Osteoblast (primary cell): ENCODE measurements around the gene HOXD4. TPM values are rescaled to one million over a fixed set of nuclear protein-coding genes. Genes with fewer than 3 reads are reported as not detected.

Experiments used
- DNase-seq: peaks from one replicate; pipeline ENCODE4 v3.0.0; 2011; ENCODE audit warnings: low spot score, mixed read lengths; ENCODE audit not compliant: insufficient read length; ENCODE audit errors: missing footprints
- H2AFZ ChIP-seq: 2 replicates; pipeline ENCODE4 v1.6.0; 2011; ENCODE audit warnings: mild to moderate bottlenecking, low read length
- H3K27ac ChIP-seq: 2 replicates; pipeline ENCODE4 v1.5.1; 2011; ENCODE audit warnings: mild to moderate bottlenecking, low read depth, low read length, moderate library complexity
- H3K27me3 ChIP-seq: 2 replicates; pipeline ENCODE4 v1.6.0; 2012; ENCODE audit warnings: mild to moderate bottlenecking, control low read depth, inconsistent platforms, low read length, moderate library complexity; ENCODE audit not compliant: insufficient read depth
- H3K36me3 ChIP-seq: 2 replicates; pipeline ENCODE4 v1.5.1; 2011; ENCODE audit warnings: mild to moderate bottlenecking, low read length, control low read depth, moderate library complexity; ENCODE audit not compliant: insufficient read depth
- H3K4me1 ChIP-seq: 2 replicates; pipeline ENCODE4 v1.5.1; 2011; ENCODE audit warnings: mild to moderate bottlenecking, low read length, control low read depth, moderate library complexity; ENCODE audit not compliant: insufficient read depth
- H3K4me2 ChIP-seq: 2 replicates; pipeline ENCODE4 v1.6.0; 2011; ENCODE audit warnings: mild to moderate bottlenecking, low read length; ENCODE audit not compliant: insufficient read depth
- H3K4me3 ChIP-seq: fragments of 200-600 bp; sonication (generic); 3 replicates; pipeline ENCODE4 v1.5.1; 2012; ENCODE audit warnings: mild to moderate bottlenecking, low read length, inconsistent platforms; ENCODE audit not compliant: insufficient read depth
- H3K79me2 ChIP-seq: 2 replicates; pipeline ENCODE4 v1.6.0; 2012; ENCODE audit warnings: mild to moderate bottlenecking, low read length, control low read depth, inconsistent platforms; ENCODE audit not compliant: insufficient read depth
- H3K9me3 ChIP-seq: 2 replicates; pipeline ENCODE4 v1.5.1; 2011; ENCODE audit warnings: low read depth, low read length, control low read depth
- H4K20me1 ChIP-seq: 2 replicates; pipeline ENCODE4 v1.6.0; 2012; ENCODE audit warnings: mild to moderate bottlenecking, low read length, control low read depth; ENCODE audit not compliant: insufficient read depth
- CTCF ChIP-seq: IDR thresholded peaks from 2 replicates; pipeline ENCODE4 v1.5.1; 2011; ENCODE audit warnings: mild to moderate bottlenecking, low read depth, low read length, moderate library complexity; ENCODE audit errors: extremely low read depth
- total RNA-seq: library from RNA; depleted of rRNA; stranded (reverse); fragments of >200 nt; gene quantifications from 2 replicates; pipeline ENCODE4 v1.2.3, GENCODE V29; 2012

Gene HOXD4
- total RNA-seq, 1 donor = 0.36 TPM

GRCh38 chr2:176166272-176166671, 14.9 kb downstream of the HOXD4 start:
- Histone ChIP-seq H4K20me1 (no peaks in the 10 kb centered on the region), H3K79me2 (no peaks in the 10 kb centered on the region), H3K4me3 (no peak overlapping the region), H3K4me1 (peaks cover 15% of the 10 kb centered on the region), H2AFZ (no peak overlapping the region), H3K36me3 (no peaks in the 10 kb centered on the region), H3K9me3 (no peaks in the 10 kb centered on the region), H3K4me2 (no peak overlapping the region), H3K27ac (no peak overlapping the region), H3K27me3 (peaks cover 55% of the 10 kb centered on the region)
- no peak for TF ChIP-seq CTCF
- DNase-seq = peak; percentile 50

GRCh38 chr2:176167398-176167797, 16.0 kb downstream of the HOXD4 start:
- Histone ChIP-seq H3K4me3 (no peak overlapping the region), H3K79me2 (no peaks in the 10 kb centered on the region), H4K20me1 (no peaks in the 10 kb centered on the region), H3K27me3 (peaks cover 51% of the 10 kb centered on the region), H3K36me3 (no peaks in the 10 kb centered on the region), H3K27ac (no peak overlapping the region), H2AFZ (no peak overlapping the region), H3K4me2 (no peak overlapping the region), H3K9me3 (no peaks in the 10 kb centered on the region), H3K4me1 (peaks cover 5% of the 10 kb centered on the region)
- DNase-seq = peak; percentile 86
- no peak for TF ChIP-seq CTCF

- Histone ChIP-seq H3K27ac (no peak overlapping the region), H3K27me3 (peaks cover 52% of the 10 kb centered on the region), H3K4me2 (no peak overlapping the region), H3K4me3 (no peak overlapping the region), H3K9me3 (no peaks in the 10 kb centered on the region), H3K79me2 (no peaks in the 10 kb centered on the region), H2AFZ (no peak overlapping the region), H4K20me1 (no peaks in the 10 kb centered on the region), H3K4me1 (peaks cover 4% of the 10 kb centered on the region), H3K36me3 (no peaks in the 10 kb centered on the region)
- no peak for TF ChIP-seq CTCF
- DNase-seq = peak; percentile 54
Measured at GRCh38 chr2:176169181-176169580, 17.8 kb downstream of the HOXD4 start.

- no peaks in the 10 kb centered on the region for H3K36me3 ChIP-seq
- H3K27me3 ChIP-seq = peaks cover 51% of the 10 kb centered on the region
- H3K9me3 ChIP-seq = no peaks in the 10 kb centered on the region
- H3K4me2 ChIP-seq = no peak overlapping the region
- no peak overlapping the region for H2AFZ ChIP-seq
- H3K79me2 ChIP-seq = no peaks in the 10 kb centered on the region
- H3K4me3 ChIP-seq = no peak overlapping the region
- no peak overlapping the region for H3K27ac ChIP-seq
- H3K4me1 ChIP-seq = peaks cover 8% of the 10 kb centered on the region
- no peaks in the 10 kb centered on the region for H4K20me1 ChIP-seq
- DNase-seq = peak; percentile 77
- no peak for TF ChIP-seq CTCF
Measured at GRCh38 chr2:176169711-176170110, 18.4 kb downstream of the HOXD4 start.
